ENCODE results near the gene TNFSF11.

DNA sequence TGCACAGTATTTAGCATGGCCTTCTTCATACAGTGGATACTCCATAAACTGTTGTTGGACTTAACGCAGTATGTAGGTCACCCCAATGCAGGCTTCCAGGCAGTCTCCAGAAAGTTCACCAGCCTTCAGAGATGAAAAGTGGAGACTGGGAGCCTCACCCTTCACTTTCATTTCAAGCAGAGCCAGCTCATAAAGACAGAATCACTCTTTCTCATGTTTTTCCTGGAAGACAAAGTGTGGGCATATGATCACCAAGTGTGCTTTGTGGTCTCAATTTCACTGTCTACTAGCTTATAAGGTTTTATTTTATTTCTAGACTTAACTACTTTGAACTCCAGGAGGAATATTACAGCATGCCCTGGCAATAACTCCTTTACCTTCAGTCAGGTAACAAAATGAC, 26.3 kb upstream of the TNFSF11 start:
- TF ChIP-seq, protein P1, sequence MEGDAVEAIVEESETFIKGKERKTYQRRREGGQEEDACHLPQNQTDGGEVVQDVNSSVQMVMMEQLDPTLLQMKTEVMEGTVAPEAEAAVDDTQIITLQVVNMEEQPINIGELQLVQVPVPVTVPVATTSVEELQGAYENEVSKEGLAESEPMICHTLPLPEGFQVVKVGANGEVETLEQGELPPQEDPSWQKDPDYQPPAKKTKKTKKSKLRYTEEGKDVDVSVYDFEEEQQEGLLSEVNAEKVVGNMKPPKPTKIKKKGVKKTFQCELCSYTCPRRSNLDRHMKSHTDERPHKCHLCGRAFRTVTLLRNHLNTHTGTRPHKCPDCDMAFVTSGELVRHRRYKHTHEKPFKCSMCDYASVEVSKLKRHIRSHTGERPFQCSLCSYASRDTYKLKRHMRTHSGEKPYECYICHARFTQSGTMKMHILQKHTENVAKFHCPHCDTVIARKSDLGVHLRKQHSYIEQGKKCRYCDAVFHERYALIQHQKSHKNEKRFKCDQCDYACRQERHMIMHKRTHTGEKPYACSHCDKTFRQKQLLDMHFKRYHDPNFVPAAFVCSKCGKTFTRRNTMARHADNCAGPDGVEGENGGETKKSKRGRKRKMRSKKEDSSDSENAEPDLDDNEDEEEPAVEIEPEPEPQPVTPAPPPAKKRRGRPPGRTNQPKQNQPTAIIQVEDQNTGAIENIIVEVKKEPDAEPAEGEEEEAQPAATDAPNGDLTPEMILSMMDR (IDR thresholded peaks at IDR 0.05), result no peak
- TF ChIP-seq POLR2A (IDR thresholded peaks at IDR 0.05), result no peak

Data from body of pancreas (tissue), 4 donors.